Effector CD4-positive, alpha-beta T cell (primary cell): ENCODE data around the gene HPGD.

Experiments used
- DNase-seq: peaks from one replicate; pipeline ENCODE4 v3.0.0-alpha.2; 2020

Gene HPGD

DNA sequence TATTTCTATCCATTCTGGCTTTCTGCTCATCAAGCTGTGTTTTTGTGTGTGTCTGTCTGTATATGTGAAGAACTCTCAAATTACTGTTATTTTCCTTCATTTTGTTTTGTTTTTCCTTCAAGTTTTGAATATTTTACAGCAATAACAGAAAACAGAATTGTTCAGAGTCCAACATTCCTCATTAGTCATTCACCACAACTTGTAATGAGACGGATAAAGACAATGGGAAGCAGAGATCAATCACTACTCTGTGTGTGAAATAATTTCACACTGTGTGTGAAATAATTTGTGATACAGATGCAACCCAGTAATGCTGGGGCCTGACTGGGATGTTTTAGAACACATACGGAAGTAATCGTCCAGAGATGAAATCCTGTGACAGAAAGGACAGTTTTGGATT is 55.2 kb downstream of the HPGD start:
- no peak for DNase-seq

DNA sequence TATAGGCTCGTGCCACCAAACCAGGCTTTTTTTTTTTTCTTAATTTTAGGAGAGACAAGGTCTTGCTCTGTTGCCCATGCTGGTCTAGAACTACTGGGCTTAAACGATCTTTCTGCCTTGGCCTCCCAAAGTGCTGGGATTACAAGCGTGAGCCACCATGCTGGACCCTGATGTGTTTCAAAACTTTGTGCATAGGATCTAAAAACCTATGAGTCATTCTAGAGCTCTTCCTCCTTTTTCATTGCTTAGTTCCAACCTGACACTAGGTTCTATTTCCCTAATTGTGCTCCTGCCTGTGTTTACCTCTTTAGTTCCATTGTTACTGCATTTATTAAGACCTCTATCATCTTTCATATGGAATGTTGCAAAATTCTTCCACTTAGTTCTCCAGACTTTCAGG is 57.3 kb downstream of the HPGD start:
- no peak for DNase-seq

GRCh38 chr4:174461466-174462106 is 60.7 kb downstream of the HPGD start:
- no peak for DNase-seq

- DNase-seq, result no peak
Measured at GRCh38 chr4:174460684-174461083, 61.6 kb downstream of the HPGD start.

DNA sequence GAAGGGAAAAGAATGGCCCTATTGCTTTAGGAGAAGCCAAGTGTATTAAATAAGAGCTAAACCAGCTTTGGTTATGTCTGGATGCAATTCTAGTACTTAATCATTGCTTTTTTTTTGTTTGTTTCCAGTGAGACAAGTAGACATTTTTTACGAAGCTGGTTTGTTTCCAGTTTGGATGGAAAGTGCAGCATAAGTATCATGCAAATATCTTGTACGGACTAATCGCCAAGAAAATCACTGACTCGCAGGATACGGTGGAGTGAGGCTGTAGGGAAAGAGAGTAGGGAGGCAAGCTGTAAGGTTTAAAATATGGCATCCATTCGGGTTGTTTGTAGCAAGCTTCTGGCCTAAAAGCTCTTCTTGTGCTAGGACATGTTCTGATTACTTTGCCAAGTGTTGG is 64.8 kb downstream of the HPGD start:
- DNase-seq, result no peak

DNA sequence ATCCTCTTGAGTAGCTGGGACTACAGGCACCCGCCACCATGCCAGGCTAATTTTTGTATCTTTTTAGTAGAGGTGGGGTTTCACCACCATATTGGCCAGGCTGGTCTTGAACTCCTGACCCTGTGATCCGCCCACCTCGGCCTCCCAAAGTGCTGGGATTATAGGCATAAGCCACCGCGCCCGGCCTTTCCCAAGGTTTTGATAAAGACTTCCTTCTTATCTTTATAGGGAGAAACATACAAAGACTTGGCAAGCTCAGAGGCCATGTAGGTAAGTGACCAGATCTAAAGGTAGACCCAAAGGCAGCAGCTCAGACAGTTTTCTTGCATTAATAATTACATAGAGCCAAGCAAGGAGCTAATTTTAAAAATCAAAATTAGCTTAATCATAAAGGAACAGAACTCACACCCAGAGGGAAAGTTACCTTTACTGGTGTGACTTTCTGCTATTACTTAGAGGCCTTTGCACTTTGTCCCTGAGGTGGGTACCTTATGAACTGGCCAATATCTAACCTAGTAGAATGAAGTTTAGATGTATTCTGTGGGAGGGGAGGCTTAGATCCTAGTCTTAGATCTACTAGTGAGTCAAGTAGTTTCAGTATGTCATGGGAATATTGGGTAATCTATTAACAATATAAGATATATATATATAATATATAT is 67.3 kb downstream of the HPGD start:
- DNase-seq, result no peak

GRCh38 chr4:174451718-174452296 is 70.5 kb downstream of the HPGD start:
- no peak for DNase-seq

GRCh38 chr4:174450786-174451125 is 71.5 kb downstream of the HPGD start:
- DNase-seq, result no peak

DNA sequence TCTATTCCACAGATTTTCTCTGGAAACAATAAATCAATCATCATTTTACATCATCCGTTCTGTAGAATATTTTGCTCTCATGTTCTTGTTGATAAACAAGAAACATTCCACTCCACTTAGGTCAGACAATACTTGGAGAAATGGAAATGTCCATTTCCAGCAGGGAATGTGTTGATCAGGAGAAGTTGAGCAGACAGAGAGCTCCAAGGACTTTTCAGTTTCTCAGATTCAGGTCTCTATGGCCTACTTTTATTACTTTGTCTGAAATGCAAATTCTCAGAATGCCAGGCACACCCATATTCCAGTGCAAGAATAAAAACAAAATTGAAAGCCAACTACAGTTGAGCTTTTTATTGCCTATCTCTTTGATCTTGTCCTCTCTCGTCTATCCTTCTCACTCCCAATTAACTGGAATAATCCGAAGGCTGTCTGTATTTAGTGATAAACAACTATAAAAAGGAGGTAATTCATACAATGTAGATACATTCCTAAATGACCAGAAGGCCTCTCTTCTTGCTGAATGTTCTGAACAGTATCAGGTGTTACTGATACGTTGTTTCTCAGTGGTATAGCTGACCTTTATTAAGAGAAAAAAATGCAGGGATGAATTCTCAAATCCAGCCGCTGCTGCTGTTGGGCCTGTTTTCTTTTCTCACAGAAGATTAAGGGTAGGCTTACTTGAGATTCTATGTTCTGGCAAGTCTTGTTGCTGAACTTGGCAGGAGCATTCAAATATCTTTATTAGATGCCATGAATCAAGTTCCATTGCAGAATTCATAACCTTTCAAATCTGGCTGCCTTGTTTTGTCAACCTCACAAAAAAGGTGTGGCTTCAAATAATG is 72.1 kb downstream of the HPGD start:
- DNase-seq, result no peak

DNA sequence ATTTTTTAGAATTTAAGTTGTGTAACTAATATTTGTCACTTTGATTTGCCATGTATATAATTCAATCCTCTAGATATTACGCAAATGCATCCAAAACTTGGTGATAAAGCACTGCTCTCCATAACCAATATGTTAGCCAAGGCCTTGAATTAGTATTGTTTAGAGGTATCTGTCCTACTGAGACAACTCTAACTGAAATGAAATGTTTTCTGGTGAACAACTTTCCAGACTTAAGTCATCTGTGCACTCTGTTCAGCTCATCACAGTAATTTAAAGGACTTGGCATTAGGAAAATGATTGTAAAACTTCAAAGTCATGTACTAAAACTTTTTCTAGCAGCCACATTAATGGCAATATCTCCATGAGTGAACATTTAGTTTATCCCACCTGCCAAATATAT is 73.1 kb downstream of the HPGD start:
- no peak for DNase-seq

- DNase-seq, result no peak
Measured at GRCh38 chr4:174444390-174444789, 77.9 kb downstream of the HPGD start.
